ENCODE measurements around the gene CLEC10A. TPM values are rescaled to one million over a fixed set of nuclear protein-coding genes. Genes with fewer than 3 reads are reported as not detected.
"Not testable (repeated sequence)": the region's sequence is repeated elsewhere in the genome, so short reads cannot be mapped to it uniquely, and the experiment has no call there.

CLEC10A gene
- polyA plus RNA-seq (ENCODE audit: insufficient read length), result 2.2 TPM

GRCh38 chr17:7079581-7080455 is at the start of gene CLEC10A:
Gene CLEC10A (minus strand): TSS chr17:7080251. CDS start chr17:7078812, 1,439 bp downstream.
- DNase-seq (ENCODE audit: low read depth), result no peak

GRCh38 chr17:7129311-7129710 is 49.3 kb upstream of the CLEC10A start:
- DNase-seq (ENCODE audit: low read depth), result no peak

- DNase-seq (ENCODE audit: low read depth), result no peak
Measured at GRCh38 chr17:7128160-7128559, 48.1 kb upstream of the CLEC10A start.

GRCh38 chr17:7127501-7127900 is 47.5 kb upstream of the CLEC10A start:
- not testable (repeated sequence) for DNase-seq (ENCODE audit: low read depth)

GRCh38 chr17:7126386-7126785 is 46.3 kb upstream of the CLEC10A start:
- DNase-seq (ENCODE audit: low read depth), result not testable (repeated sequence)

- DNase-seq (ENCODE audit: low read depth), result no peak
Measured at GRCh38 chr17:7124923-7125322, 44.9 kb upstream of the CLEC10A start.

- no peak for DNase-seq (ENCODE audit: low read depth)
Measured at GRCh38 chr17:7123844-7124243, 43.8 kb upstream of the CLEC10A start.

- no peak for DNase-seq (ENCODE audit: low read depth)
Measured at GRCh38 chr17:7122381-7122780, 42.3 kb upstream of the CLEC10A start.

- DNase-seq (ENCODE audit: low read depth), result not testable (repeated sequence)
Measured at GRCh38 chr17:7120635-7121034, 40.6 kb upstream of the CLEC10A start.

- no peak for DNase-seq (ENCODE audit: low read depth)
Measured at GRCh38 chr17:7120123-7120522, 40.1 kb upstream of the CLEC10A start.

GRCh38 chr17:7119314-7119713 is 39.3 kb upstream of the CLEC10A start:
- no peak for DNase-seq (ENCODE audit: low read depth)

- no peak for DNase-seq (ENCODE audit: low read depth)
Measured at GRCh38 chr17:7114875-7115614, 35.0 kb upstream of the CLEC10A start.

GRCh38 chr17:7114241-7114874 is 34.3 kb upstream of the CLEC10A start, which contains the start of gene ASGR2:
Gene ASGR2 (minus strand): TSS chr17:7114822. CDS start chr17:7114240, 582 bp downstream.
- no peak for DNase-seq (ENCODE audit: low read depth)

GRCh38 chr17:7113273-7114071 is 33.4 kb upstream of the CLEC10A start:
- no peak for DNase-seq (ENCODE audit: low read depth)

- DNase-seq (ENCODE audit: low read depth), result no peak
Measured at GRCh38 chr17:7112510-7113108, 32.6 kb upstream of the CLEC10A start.

GRCh38 chr17:7111784-7112509 is 31.9 kb upstream of the CLEC10A start:
- no peak for DNase-seq (ENCODE audit: low read depth)

- DNase-seq (ENCODE audit: low read depth), result no peak
Measured at GRCh38 chr17:7110617-7111306, 30.7 kb upstream of the CLEC10A start.

GRCh38 chr17:7109461-7110322 is 29.6 kb upstream of the CLEC10A start:
- DNase-seq (ENCODE audit: low read depth), result no peak

- DNase-seq (ENCODE audit: low read depth), result no peak
Measured at GRCh38 chr17:7108981-7109380, 28.9 kb upstream of the CLEC10A start.

Measured in forelimb muscle (tissue), 1 donor.